Adrenal gland (tissue), 5 donors: ENCODE measurements around the gene NLRC4.

Experiments
- CTCF ChIP-seq, 6 experiments: fragments of 450-650 bp in 4 of 6; fragments of 200-600 bp in 2 of 6; sonication (generic) in 1 of 6; IDR thresholded peaks; 1 replicate in 5 of 6; 2 replicates in 1 of 6; pipeline versions ENCODE4 v1.5.1 to v1.8.0; 2016 to 2021; ENCODE audit warnings: antibody characterized with exemption in 6 of 6, mild to moderate bottlenecking in 2 of 6, moderate library complexity in 1 of 6
- POLR2A ChIP-seq, 2 donors: fragments of 450-650 bp; IDR thresholded peaks; one replicate each; pipeline ENCODE4 v1.6.1; 2017; ENCODE audit warnings: antibody characterized with exemption in 2 of 2, mild to moderate bottlenecking in 2 of 2, moderate library complexity in 1 of 2
- donor health status: DM: no; HTN: no; CAD: no.

- TF ChIP-seq CTCF (IDR thresholded peaks at IDR 0.05) = no peak
- TF ChIP-seq POLR2A (IDR thresholded peaks at IDR 0.05) = no peak
Measured at GRCh38 chr2:32222966-32223365, 41.7 kb downstream of the NLRC4 start.
